Measurements from ENCODE around the gene RDM1.

DNA sequence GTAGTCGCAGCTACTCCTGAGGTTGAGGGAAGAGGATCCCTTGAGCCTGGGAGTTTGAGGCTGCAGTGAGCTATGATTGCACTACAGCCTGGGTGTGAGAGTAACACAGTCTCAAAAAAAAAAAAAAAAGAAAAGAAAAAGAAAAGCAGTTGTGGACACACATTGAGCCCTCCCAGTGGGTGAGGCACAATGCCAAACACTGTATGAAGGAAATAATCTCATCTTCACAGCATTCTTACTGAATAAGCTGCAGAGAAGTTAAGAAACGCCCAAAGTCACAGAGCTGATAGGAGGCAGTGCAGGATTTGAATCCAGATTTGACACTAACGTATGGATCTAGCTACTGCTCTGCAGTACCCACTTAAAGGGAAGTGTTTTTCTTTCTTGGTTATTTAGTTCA is 18.8 kb upstream of the RDM1 start:
- TF ChIP-seq, protein P1, sequence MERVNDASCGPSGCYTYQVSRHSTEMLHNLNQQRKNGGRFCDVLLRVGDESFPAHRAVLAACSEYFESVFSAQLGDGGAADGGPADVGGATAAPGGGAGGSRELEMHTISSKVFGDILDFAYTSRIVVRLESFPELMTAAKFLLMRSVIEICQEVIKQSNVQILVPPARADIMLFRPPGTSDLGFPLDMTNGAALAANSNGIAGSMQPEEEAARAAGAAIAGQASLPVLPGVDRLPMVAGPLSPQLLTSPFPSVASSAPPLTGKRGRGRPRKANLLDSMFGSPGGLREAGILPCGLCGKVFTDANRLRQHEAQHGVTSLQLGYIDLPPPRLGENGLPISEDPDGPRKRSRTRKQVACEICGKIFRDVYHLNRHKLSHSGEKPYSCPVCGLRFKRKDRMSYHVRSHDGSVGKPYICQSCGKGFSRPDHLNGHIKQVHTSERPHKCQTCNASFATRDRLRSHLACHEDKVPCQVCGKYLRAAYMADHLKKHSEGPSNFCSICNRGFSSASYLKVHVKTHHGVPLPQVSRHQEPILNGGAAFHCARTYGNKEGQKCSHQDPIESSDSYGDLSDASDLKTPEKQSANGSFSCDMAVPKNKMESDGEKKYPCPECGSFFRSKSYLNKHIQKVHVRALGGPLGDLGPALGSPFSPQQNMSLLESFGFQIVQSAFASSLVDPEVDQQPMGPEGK (CRISPR knock-in tag; IDR thresholded peaks at IDR 0.05; ENCODE audit: borderline replicate concordance): no peak
- TF ChIP-seq ZFP3 (CRISPR knock-in tag; IDR thresholded peaks at IDR 0.05) (no peak), ESRRG (CRISPR knock-in tag; IDR thresholded peaks at IDR 0.05) (no peak), RARB (CRISPR knock-in tag; IDR thresholded peaks at IDR 0.05) (no peak), ZFP30 (CRISPR knock-in tag; IDR thresholded peaks at IDR 0.05) (no peak), SNAI2 (CRISPR knock-in tag; IDR thresholded peaks at IDR 0.05) (no peak)
- TF ChIP-seq, protein P2, sequence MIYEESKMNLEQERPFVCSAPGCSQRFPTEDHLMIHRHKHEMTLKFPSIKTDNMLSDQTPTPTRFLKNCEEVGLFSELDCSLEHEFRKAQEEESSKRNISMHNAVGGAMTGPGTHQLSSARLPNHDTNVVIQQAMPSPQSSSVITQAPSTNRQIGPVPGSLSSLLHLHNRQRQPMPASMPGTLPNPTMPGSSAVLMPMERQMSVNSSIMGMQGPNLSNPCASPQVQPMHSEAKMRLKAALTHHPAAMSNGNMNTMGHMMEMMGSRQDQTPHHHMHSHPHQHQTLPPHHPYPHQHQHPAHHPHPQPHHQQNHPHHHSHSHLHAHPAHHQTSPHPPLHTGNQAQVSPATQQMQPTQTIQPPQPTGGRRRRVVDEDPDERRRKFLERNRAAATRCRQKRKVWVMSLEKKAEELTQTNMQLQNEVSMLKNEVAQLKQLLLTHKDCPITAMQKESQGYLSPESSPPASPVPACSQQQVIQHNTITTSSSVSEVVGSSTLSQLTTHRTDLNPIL (CRISPR knock-in tag; IDR thresholded peaks at IDR 0.05; ENCODE audit: low read depth): no peak
- TF ChIP-seq, protein P3, sequence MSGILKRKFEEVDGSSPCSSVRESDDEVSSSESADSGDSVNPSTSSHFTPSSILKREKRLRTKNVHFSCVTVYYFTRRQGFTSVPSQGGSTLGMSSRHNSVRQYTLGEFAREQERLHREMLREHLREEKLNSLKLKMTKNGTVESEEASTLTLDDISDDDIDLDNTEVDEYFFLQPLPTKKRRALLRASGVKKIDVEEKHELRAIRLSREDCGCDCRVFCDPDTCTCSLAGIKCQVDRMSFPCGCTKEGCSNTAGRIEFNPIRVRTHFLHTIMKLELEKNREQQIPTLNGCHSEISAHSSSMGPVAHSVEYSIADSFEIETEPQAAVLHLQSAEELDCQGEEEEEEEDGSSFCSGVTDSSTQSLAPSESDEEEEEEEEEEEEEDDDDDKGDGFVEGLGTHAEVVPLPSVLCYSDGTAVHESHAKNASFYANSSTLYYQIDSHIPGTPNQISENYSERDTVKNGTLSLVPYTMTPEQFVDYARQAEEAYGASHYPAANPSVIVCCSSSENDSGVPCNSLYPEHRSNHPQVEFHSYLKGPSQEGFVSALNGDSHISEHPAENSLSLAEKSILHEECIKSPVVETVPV (CRISPR knock-in tag; IDR thresholded peaks at IDR 0.05): no peak

All from SK-N-SH treated with all-trans-retinoic acid at 6 μM for 48 hours (cell line).